ENCODE data around the gene CYB561D2.

CYB561D2 gene

GRCh38 chr3:50365080-50365841, 14.6 kb downstream of the CYB561D2 start:
- H3K4me3 ChIP-seq (ENCODE audit: insufficient read depth, low read depth, low read length), result peak overlapping the region; percentile 43
- H3K27ac ChIP-seq (ENCODE audit: insufficient read depth, low read depth, low read length, poor library complexity, severe bottlenecking), result no peak overlapping the region
- no peaks in the 10 kb centered on the region for H3K9me3 ChIP-seq (ENCODE audit: control insufficient read depth, low read length)
- H3K36me3 ChIP-seq (ENCODE audit: control insufficient read depth, insufficient read depth, low read length), result no peaks in the 10 kb centered on the region
- peaks cover 26% of the 10 kb centered on the region for H3K27me3 ChIP-seq (ENCODE audit: control insufficient read depth, insufficient read depth, low read length, poor library complexity, severe bottlenecking)
- H3K4me1 ChIP-seq (ENCODE audit: control insufficient read depth, insufficient read depth, low read length), result peaks cover 10% of the 10 kb centered on the region
- WGBS, 2 experiments, result 7 to 8% methylated on average over 53 of the region's 53 CpGs

- 79 to 83% methylated on average over 5 of the region's 5 CpGs for WGBS, 2 experiments
- H3K9me3 ChIP-seq (ENCODE audit: control insufficient read depth, low read length), result no peaks in the 10 kb centered on the region
Observed at GRCh38 chr3:50365842-50366220, 15.2 kb downstream of the CYB561D2 start.

GRCh38 chr3:50369012-50369670, 18.5 kb downstream of the CYB561D2 start:
- H3K27me3 ChIP-seq (ENCODE audit: control insufficient read depth, insufficient read depth, low read length, poor library complexity, severe bottlenecking), result peaks cover 20% of the 10 kb centered on the region
- H3K4me1 ChIP-seq (ENCODE audit: control insufficient read depth, insufficient read depth, low read length), result peaks cover 38% of the 10 kb centered on the region
- H3K4me3 ChIP-seq (ENCODE audit: insufficient read depth, low read depth, low read length), result no peak overlapping the region
- WGBS, 2 experiments, result 82 to 85% methylated on average over 9 of the region's 9 CpGs
- no peak overlapping the region for H3K27ac ChIP-seq (ENCODE audit: insufficient read depth, low read depth, low read length, poor library complexity, severe bottlenecking)
- no peaks in the 10 kb centered on the region for H3K36me3 ChIP-seq (ENCODE audit: control insufficient read depth, insufficient read depth, low read length)
- no peaks in the 10 kb centered on the region for H3K9me3 ChIP-seq (ENCODE audit: control insufficient read depth, low read length)

More at GRCh38 chr3:50365842-50366220, 15.2 kb downstream of the CYB561D2 start:
- no peaks in the 10 kb centered on the region for H3K36me3 ChIP-seq (ENCODE audit: control insufficient read depth, insufficient read depth, low read length)
- H3K4me1 ChIP-seq (ENCODE audit: control insufficient read depth, insufficient read depth, low read length), result peaks cover 13% of the 10 kb centered on the region
- peaks cover 26% of the 10 kb centered on the region for H3K27me3 ChIP-seq (ENCODE audit: control insufficient read depth, insufficient read depth, low read length, poor library complexity, severe bottlenecking)
- no peak overlapping the region for H3K27ac ChIP-seq (ENCODE audit: insufficient read depth, low read depth, low read length, poor library complexity, severe bottlenecking)
- H3K4me3 ChIP-seq (ENCODE audit: insufficient read depth, low read depth, low read length), result no peak overlapping the region

- Histone ChIP-seq H3K4me1 (ENCODE audit: control insufficient read depth, insufficient read depth, low read length) (peaks cover 42% of the 10 kb centered on the region), H3K27me3 (ENCODE audit: control insufficient read depth, insufficient read depth, low read length, poor library complexity, severe bottlenecking) (peaks cover 7% of the 10 kb centered on the region), H3K4me3 (ENCODE audit: insufficient read depth, low read depth, low read length) (no peak overlapping the region), H3K27ac (ENCODE audit: insufficient read depth, low read depth, low read length, poor library complexity, severe bottlenecking) (no peak overlapping the region), H3K36me3 (ENCODE audit: control insufficient read depth, insufficient read depth, low read length) (no peaks in the 10 kb centered on the region), H3K9me3 (ENCODE audit: control insufficient read depth, low read length) (no peaks in the 10 kb centered on the region)
- WGBS, 2 experiments, result 75 to 82% methylated on average over 14 of the region's 14 CpGs
Observed at GRCh38 chr3:50370594-50370993, 19.9 kb downstream of the CYB561D2 start.

- no peaks in the 10 kb centered on the region for H3K36me3 ChIP-seq (ENCODE audit: control insufficient read depth, insufficient read depth, low read length)
- no peaks in the 10 kb centered on the region for H3K9me3 ChIP-seq (ENCODE audit: control insufficient read depth, low read length)
- no peak overlapping the region for H3K4me3 ChIP-seq (ENCODE audit: insufficient read depth, low read depth, low read length)
- peaks cover 39% of the 10 kb centered on the region for H3K4me1 ChIP-seq (ENCODE audit: control insufficient read depth, insufficient read depth, low read length)
- 90% methylated on average over 3 of the region's 3 CpGs for WGBS, 2 experiments
- H3K27ac ChIP-seq (ENCODE audit: insufficient read depth, low read depth, low read length, poor library complexity, severe bottlenecking), result no peak overlapping the region
- H3K27me3 ChIP-seq (ENCODE audit: control insufficient read depth, insufficient read depth, low read length, poor library complexity, severe bottlenecking), result peaks cover under 1% of the 10 kb centered on the region
Observed at GRCh38 chr3:50371133-50371685, 20.5 kb downstream of the CYB561D2 start.

GRCh38 chr3:50372349-50372748, 21.7 kb downstream of the CYB561D2 start:
- H3K27ac ChIP-seq (ENCODE audit: insufficient read depth, low read depth, low read length, poor library complexity, severe bottlenecking), result no peak overlapping the region
- H3K4me1 ChIP-seq (ENCODE audit: control insufficient read depth, insufficient read depth, low read length), result peaks cover 39% of the 10 kb centered on the region
- H3K27me3 ChIP-seq (ENCODE audit: control insufficient read depth, insufficient read depth, low read length, poor library complexity, severe bottlenecking), result no peaks in the 10 kb centered on the region
- H3K4me3 ChIP-seq (ENCODE audit: insufficient read depth, low read depth, low read length), result no peak overlapping the region
- H3K36me3 ChIP-seq (ENCODE audit: control insufficient read depth, insufficient read depth, low read length), result no peaks in the 10 kb centered on the region
- WGBS, 2 experiments, result 68 to 73% methylated on average over 8 of the region's 8 CpGs
- no peaks in the 10 kb centered on the region for H3K9me3 ChIP-seq (ENCODE audit: control insufficient read depth, low read length)

- no peaks in the 10 kb centered on the region for H3K36me3 ChIP-seq (ENCODE audit: control insufficient read depth, insufficient read depth, low read length)
- 44 to 49% methylated on average over 12 of the region's 12 CpGs for WGBS, 2 experiments
- no peak overlapping the region for H3K27ac ChIP-seq (ENCODE audit: insufficient read depth, low read depth, low read length, poor library complexity, severe bottlenecking)
- no peak overlapping the region for H3K4me3 ChIP-seq (ENCODE audit: insufficient read depth, low read depth, low read length)
- no peaks in the 10 kb centered on the region for H3K9me3 ChIP-seq (ENCODE audit: control insufficient read depth, low read length)
- peaks cover 39% of the 10 kb centered on the region for H3K4me1 ChIP-seq (ENCODE audit: control insufficient read depth, insufficient read depth, low read length)
- H3K27me3 ChIP-seq (ENCODE audit: control insufficient read depth, insufficient read depth, low read length, poor library complexity, severe bottlenecking), result no peaks in the 10 kb centered on the region
Observed at GRCh38 chr3:50373146-50374051, 22.7 kb downstream of the CYB561D2 start.

GRCh38 chr3:50374363-50375257, 23.9 kb downstream of the CYB561D2 start:
- no peaks in the 10 kb centered on the region for H3K36me3 ChIP-seq (ENCODE audit: control insufficient read depth, insufficient read depth, low read length)
- no peak overlapping the region for H3K4me3 ChIP-seq (ENCODE audit: insufficient read depth, low read depth, low read length)
- no peaks in the 10 kb centered on the region for H3K9me3 ChIP-seq (ENCODE audit: control insufficient read depth, low read length)
- no peaks in the 10 kb centered on the region for H3K27me3 ChIP-seq (ENCODE audit: control insufficient read depth, insufficient read depth, low read length, poor library complexity, severe bottlenecking)
- H3K4me1 ChIP-seq (ENCODE audit: control insufficient read depth, insufficient read depth, low read length), result peaks cover 39% of the 10 kb centered on the region
- H3K27ac ChIP-seq (ENCODE audit: insufficient read depth, low read depth, low read length, poor library complexity, severe bottlenecking), result no peak overlapping the region
- 73 to 78% methylated on average over 22 of the region's 22 CpGs for WGBS, 2 experiments

GRCh38 chr3:50375258-50375931, 24.7 kb downstream of the CYB561D2 start:
- no peak overlapping the region for H3K27ac ChIP-seq (ENCODE audit: insufficient read depth, low read depth, low read length, poor library complexity, severe bottlenecking)
- H3K4me3 ChIP-seq (ENCODE audit: insufficient read depth, low read depth, low read length), result no peak overlapping the region
- WGBS, 2 experiments, result 69 to 73% methylated on average over 7 of the region's 7 CpGs
- H3K36me3 ChIP-seq (ENCODE audit: control insufficient read depth, insufficient read depth, low read length), result no peaks in the 10 kb centered on the region
- H3K27me3 ChIP-seq (ENCODE audit: control insufficient read depth, insufficient read depth, low read length, poor library complexity, severe bottlenecking), result no peaks in the 10 kb centered on the region
- peaks cover 39% of the 10 kb centered on the region for H3K4me1 ChIP-seq (ENCODE audit: control insufficient read depth, insufficient read depth, low read length)
- no peaks in the 10 kb centered on the region for H3K9me3 ChIP-seq (ENCODE audit: control insufficient read depth, low read length)
